Neural progenitor cell (in vitro differentiated cells): ENCODE measurements around the gene B3GAT3. TPM values are rescaled to one million over a fixed set of nuclear protein-coding genes. Genes with fewer than 3 reads are reported as not detected.
A peak's percentile ranks its signal among the peaks of the same experiment; 100 is the strongest.
"Not testable (repeated sequence)": the region's sequence is repeated elsewhere in the genome, so short reads cannot be mapped to it uniquely, and the experiment has no call there.

Experiments
- DNase-seq: peaks from one replicate; pipeline ENCODE4 v3.0.0-alpha.2; 2016; ENCODE audit warnings: low spot score
- H2AFZ ChIP-seq: fragments of 200-600 bp; sonication (generic); replicated peaks from 2 replicates; pipeline ENCODE4 v1.6.1; 2016; ENCODE audit warnings: antibody characterized with exemption
- H3F3A ChIP-seq: fragments of 200-600 bp; sonication (generic); 2 replicates; pipeline ENCODE4 v1.6.1; 2016; ENCODE audit warnings: antibody characterized with exemption, low read depth
- H3K27ac ChIP-seq: fragments of 200-600 bp; sonication (generic); 2 replicates; pipeline ENCODE4 v1.5.1; 2016; ENCODE audit warnings: mild to moderate bottlenecking
- H3K27me3 ChIP-seq: fragments of 200-600 bp; sonication (generic); 2 replicates; pipeline ENCODE4 v1.6.1; 2016; ENCODE audit warnings: mild to moderate bottlenecking, moderate library complexity
- H3K36me3 ChIP-seq: fragments of 200-600 bp; sonication (generic); 2 replicates; pipeline ENCODE4 v1.5.1; 2016
- H3K4me1 ChIP-seq: fragments of 200-600 bp; sonication (generic); 2 replicates; pipeline ENCODE4 v1.6.1; 2016; ENCODE audit warnings: mixed run types
- H3K4me2 ChIP-seq: fragments of 200-600 bp; sonication (generic); 2 replicates; pipeline ENCODE4 v1.6.1; 2016
- H3K4me3 ChIP-seq: fragments of 200-600 bp; sonication (generic); 2 replicates; pipeline ENCODE4 v1.5.1; 2016
- H3K79me2 ChIP-seq: fragments of 200-600 bp; sonication (generic); 2 replicates; pipeline ENCODE4 v1.6.1; 2016; ENCODE audit warnings: low read depth
- H3K9ac ChIP-seq: fragments of 200-600 bp; sonication (generic); 2 replicates; pipeline ENCODE4 v1.6.1; 2016
- H3K9me3 ChIP-seq: fragments of 200-600 bp; sonication (generic); 2 replicates; pipeline ENCODE4 v1.5.1; 2016; ENCODE audit warnings: low read depth
- H4K20me1 ChIP-seq: fragments of 200-600 bp; sonication (generic); 2 replicates; pipeline ENCODE4 v1.6.1; 2016; ENCODE audit warnings: low read depth
- H3K27ac Mint-ChIP-seq: 3 replicates; pipeline ENCODE4 v1.8.0; 2021; ENCODE audit warnings: mixed read lengths
- H3K27me3 Mint-ChIP-seq: 2 replicates; pipeline ENCODE4 v1.8.0; 2022; ENCODE audit warnings: low read depth, mild to moderate bottlenecking, inconsistent platforms, moderate library complexity, mixed read lengths; ENCODE audit not compliant: insufficient read depth
- H3K36me3 Mint-ChIP-seq: 3 replicates; pipeline ENCODE4 v1.8.0; 2021; ENCODE audit warnings: mixed read lengths
- H3K4me1 Mint-ChIP-seq: 3 replicates; pipeline ENCODE4 v1.8.0; 2021; ENCODE audit warnings: mixed read lengths
- H3K4me3 Mint-ChIP-seq: 3 replicates; pipeline ENCODE4 v1.8.0; 2021; ENCODE audit warnings: mild to moderate bottlenecking, moderate library complexity, mixed read lengths
- H3K9me3 Mint-ChIP-seq: 3 replicates; pipeline ENCODE4 v1.8.0; 2020; ENCODE audit warnings: mixed read lengths
- EZH2 ChIP-seq: fragments of 200-600 bp; sonication (generic); IDR thresholded peaks from 2 replicates; pipeline ENCODE4 v1.6.1; 2017; ENCODE audit warnings: antibody characterized with exemption, mild to moderate bottlenecking, moderate library complexity
- EZH2phosphoT487 ChIP-seq: fragments of 200-600 bp; sonication (generic); IDR thresholded peaks from 2 replicates; pipeline ENCODE4 v1.6.1; 2017; ENCODE audit warnings: antibody characterized with exemption
- total RNA-seq: library from RNA; depleted of rRNA; stranded (reverse); fragments of >200 nt; gene quantifications from 2 replicates; pipeline ENCODE4 v1.2.3, GENCODE V29; 2015; ENCODE audit warnings: low replicate concordance
- TF ChIP-seq, protein P1 (sequence below): fragments of 200-600 bp; sonication (generic); IDR thresholded peaks from 2 replicates; pipeline ENCODE4 v1.5.1; 2017; ENCODE audit warnings: antibody characterized with exemption, mild to moderate bottlenecking

The B3GAT3 gene
- total RNA-seq, 1 donor from 2014 or later = 21.2 TPM

DNA sequence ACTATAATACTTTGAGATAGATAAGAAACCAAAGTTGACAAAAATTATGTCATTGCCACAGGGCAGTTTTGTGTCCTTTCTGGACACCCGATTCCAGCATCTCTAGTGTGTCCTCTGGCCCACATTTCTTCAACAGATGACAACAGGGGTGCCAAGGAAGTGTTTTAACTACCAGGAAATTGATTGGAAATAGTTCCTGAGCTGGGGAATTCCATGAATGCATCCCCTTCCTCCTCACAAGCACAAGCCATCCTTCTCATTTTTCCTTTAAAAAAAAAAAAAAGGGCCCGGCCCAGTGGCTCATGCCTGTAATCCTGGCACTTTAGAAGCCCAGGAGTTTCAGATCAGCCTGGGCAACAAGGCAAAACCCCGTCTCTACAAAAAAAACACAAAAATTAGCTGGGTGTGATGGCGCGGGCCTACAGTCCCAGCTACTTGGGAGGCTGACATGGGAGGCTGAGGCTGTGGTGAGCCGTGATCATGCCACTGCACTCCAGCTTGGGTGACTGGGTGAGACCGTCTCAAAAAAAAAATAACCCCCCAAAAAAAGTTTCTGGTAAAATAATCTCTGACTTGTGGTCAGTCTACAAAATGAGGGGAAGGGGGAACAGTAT, 797 bp upstream of the B3GAT3 start:
- peak overlapping the region; percentile 76 for H3K4me3 ChIP-seq
- no peak overlapping the region for H3K9ac ChIP-seq
- H3K79me2 ChIP-seq = peaks cover 19% of the 10 kb centered on the region
- peak; percentile 28 for DNase-seq
- H3K9me3 ChIP-seq = no peaks in the 10 kb centered on the region
- peak overlapping the region; percentile 78 for H3K4me3 Mint-ChIP-seq
- H3K27me3 ChIP-seq = no peaks in the 10 kb centered on the region
- H3K4me2 ChIP-seq = peak overlapping the region; percentile 88
- H3K36me3 ChIP-seq = no peaks in the 10 kb centered on the region
- H3K4me1 ChIP-seq = peaks cover 5% of the 10 kb centered on the region
- TF ChIP-seq, protein P1, sequence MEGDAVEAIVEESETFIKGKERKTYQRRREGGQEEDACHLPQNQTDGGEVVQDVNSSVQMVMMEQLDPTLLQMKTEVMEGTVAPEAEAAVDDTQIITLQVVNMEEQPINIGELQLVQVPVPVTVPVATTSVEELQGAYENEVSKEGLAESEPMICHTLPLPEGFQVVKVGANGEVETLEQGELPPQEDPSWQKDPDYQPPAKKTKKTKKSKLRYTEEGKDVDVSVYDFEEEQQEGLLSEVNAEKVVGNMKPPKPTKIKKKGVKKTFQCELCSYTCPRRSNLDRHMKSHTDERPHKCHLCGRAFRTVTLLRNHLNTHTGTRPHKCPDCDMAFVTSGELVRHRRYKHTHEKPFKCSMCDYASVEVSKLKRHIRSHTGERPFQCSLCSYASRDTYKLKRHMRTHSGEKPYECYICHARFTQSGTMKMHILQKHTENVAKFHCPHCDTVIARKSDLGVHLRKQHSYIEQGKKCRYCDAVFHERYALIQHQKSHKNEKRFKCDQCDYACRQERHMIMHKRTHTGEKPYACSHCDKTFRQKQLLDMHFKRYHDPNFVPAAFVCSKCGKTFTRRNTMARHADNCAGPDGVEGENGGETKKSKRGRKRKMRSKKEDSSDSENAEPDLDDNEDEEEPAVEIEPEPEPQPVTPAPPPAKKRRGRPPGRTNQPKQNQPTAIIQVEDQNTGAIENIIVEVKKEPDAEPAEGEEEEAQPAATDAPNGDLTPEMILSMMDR = no peak
- no peak for TF ChIP-seq EZH2
- no peak for TF ChIP-seq EZH2phosphoT487
- peaks cover 52% of the 10 kb centered on the region for H3F3A ChIP-seq
- H4K20me1 ChIP-seq = no peaks in the 10 kb centered on the region
- H3K27ac Mint-ChIP-seq = peak overlapping the region; percentile 0
- H3K27ac ChIP-seq = peak overlapping the region; percentile 3
- H3K9me3 Mint-ChIP-seq = no peaks in the 10 kb centered on the region
- H3K4me1 Mint-ChIP-seq = peaks cover 18% of the 10 kb centered on the region
- H2AFZ ChIP-seq = no peak overlapping the region
- peaks cover 6% of the 10 kb centered on the region for H3K27me3 Mint-ChIP-seq
- H3K36me3 Mint-ChIP-seq = peaks cover 20% of the 10 kb centered on the region

DNA sequence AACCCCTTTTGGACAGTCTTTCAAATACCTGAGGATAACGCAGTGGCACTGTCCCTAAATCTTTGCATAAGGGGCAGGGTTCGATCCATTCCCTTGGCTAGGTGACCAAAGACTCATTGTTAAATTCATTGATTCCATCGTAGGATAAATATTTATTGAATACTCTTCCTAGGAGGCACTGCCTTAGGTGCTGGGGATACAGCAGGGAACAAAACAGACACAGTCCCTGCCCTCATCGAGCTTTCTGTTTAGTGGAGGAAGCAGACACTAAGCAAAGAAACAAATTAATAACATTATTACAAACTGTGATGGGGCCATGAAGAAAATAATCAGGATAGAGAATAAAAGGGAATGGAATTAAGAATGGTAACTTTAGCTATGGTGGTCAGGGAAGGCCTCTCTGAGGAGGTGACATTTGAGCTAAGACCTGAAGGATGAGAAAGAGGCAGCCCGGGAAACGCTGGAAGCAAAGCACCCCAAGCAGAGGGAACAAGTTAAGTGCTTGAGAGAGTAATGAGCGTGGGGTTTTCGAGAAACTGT, 689 bp downstream of the B3GAT3 start:
- Histone ChIP-seq H2AFZ (peak overlapping the region; percentile 12), H3K4me3 (peak overlapping the region; percentile 76), H3K9ac (peak overlapping the region; percentile 67), H4K20me1 (no peaks in the 10 kb centered on the region), H3K27me3 (no peaks in the 10 kb centered on the region), H3K4me2 (peak overlapping the region; percentile 88), H3K79me2 (peaks cover 19% of the 10 kb centered on the region), H3K27ac (peak overlapping the region; percentile 17), H3K36me3 (no peaks in the 10 kb centered on the region), H3K9me3 (no peaks in the 10 kb centered on the region), H3K4me1 (peaks cover 5% of the 10 kb centered on the region), H3F3A (peaks cover 52% of the 10 kb centered on the region)
- Mint-ChIP-seq H3K9me3 (no peaks in the 10 kb centered on the region), H3K36me3 (peaks cover 12% of the 10 kb centered on the region), H3K27ac (peak overlapping the region; percentile 34), H3K4me1 (peaks cover 18% of the 10 kb centered on the region), H3K27me3 (peaks cover 6% of the 10 kb centered on the region), H3K4me3 (peak overlapping the region; percentile 92)
- TF ChIP-seq EZH2 (no peak), EZH2phosphoT487 (no peak)
- TF ChIP-seq, protein P1 = no peak
- no peak for DNase-seq

DNA sequence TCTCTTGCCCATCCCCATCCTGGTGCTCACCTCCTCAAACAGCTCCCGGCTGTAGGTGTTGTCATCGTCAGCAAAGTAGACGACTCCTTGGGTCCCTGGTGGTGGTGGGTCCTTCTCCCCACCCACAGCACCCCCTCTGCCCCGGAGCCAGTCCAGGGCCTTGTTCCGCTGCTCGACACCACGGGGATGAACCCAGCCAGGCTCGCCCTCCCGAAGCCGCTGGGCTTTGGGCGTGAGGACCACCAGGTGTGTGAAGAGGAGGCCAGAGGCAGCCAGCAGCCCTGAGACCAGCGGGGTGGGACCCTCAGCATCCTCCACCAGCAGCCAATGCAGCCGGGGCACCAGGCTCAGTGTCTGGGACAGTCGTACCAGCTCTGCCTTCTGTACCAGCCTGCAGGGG, 4.8 kb downstream of the B3GAT3 start:
- H4K20me1 ChIP-seq, H3K4me3 Mint-ChIP-seq, H3K4me3 ChIP-seq, H3K9ac ChIP-seq, H3K27me3 Mint-ChIP-seq, DNase-seq, H3K36me3 Mint-ChIP-seq, H3K4me2 ChIP-seq, H3K27ac Mint-ChIP-seq, H3K27me3 ChIP-seq, H3K27ac ChIP-seq, H3K9me3 ChIP-seq, H3K4me1 ChIP-seq, H2AFZ ChIP-seq, H3K9me3 Mint-ChIP-seq, H3K36me3 ChIP-seq: not testable (repeated sequence)
- peaks cover 19% of the 10 kb centered on the region for H3K79me2 ChIP-seq
- peaks cover 34% of the 10 kb centered on the region for H3F3A ChIP-seq
- H3K4me1 Mint-ChIP-seq = peaks cover 21% of the 10 kb centered on the region

DNA sequence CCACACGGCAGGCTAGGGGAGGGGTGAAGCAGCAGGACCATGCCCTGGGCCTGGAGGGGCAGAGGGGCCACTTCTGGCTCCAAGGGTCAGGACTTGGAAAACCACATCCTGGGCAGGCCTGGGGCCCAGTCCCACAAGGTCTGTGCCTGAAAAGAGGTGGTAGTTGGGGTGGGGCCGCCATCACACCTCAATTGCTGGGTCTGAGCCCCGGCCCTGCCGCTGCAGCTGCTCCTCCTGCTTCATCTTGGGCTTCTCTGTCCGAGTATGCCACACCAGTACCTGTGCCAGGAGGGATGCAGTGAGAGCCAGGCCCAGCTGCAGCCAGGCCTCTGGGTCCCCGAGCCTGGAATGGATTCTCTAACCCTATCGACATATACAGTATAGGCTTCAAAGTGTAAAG, 6.3 kb downstream of the B3GAT3 start:
- Histone ChIP-seq H3K27ac (no peak overlapping the region), H3K79me2 (peaks cover 9% of the 10 kb centered on the region), H4K20me1 (no peaks in the 10 kb centered on the region), H3K4me1 (peaks cover 7% of the 10 kb centered on the region), H2AFZ (no peak overlapping the region), H3K27me3 (peaks cover 13% of the 10 kb centered on the region), H3F3A (peaks cover 30% of the 10 kb centered on the region), H3K9me3 (no peaks in the 10 kb centered on the region), H3K9ac (no peak overlapping the region), H3K4me2 (no peak overlapping the region), H3K36me3 (no peaks in the 10 kb centered on the region), H3K4me3 (no peak overlapping the region)
- Mint-ChIP-seq H3K27ac (no peak overlapping the region), H3K36me3 (peaks cover 3% of the 10 kb centered on the region), H3K4me1 (peaks cover 23% of the 10 kb centered on the region), H3K4me3 (no peak overlapping the region), H3K9me3 (no peaks in the 10 kb centered on the region), H3K27me3 (peaks cover 4% of the 10 kb centered on the region)
- no peak for DNase-seq
- TF ChIP-seq EZH2phosphoT487 (no peak), EZH2 (no peak)
- TF ChIP-seq, protein P1 = no peak
